A673 (cell line): ENCODE data around the gene ANKK1.

Experiments
- EZH2 ChIP-seq: fragments of 200-600 bp; sonication (generic); IDR thresholded peaks from 2 replicates; pipeline ENCODE4 v1.6.1; 2017; ENCODE audit warnings: borderline replicate concordance, low read depth, mild to moderate bottlenecking, mixed read lengths, antibody characterized with exemption, low read length; ENCODE audit not compliant: poor library complexity, severe bottlenecking
- TF ChIP-seq, protein P1 (sequence below): fragments of 300-800, 200-600 bp; sonication (generic); conservative IDR thresholded peaks from 2 replicates; pipeline ENCODE4 v1.5.1; 2017; ENCODE audit warnings: low read depth, mild to moderate bottlenecking, antibody characterized with exemption, low read length, moderate library complexity, mixed read lengths

DNA sequence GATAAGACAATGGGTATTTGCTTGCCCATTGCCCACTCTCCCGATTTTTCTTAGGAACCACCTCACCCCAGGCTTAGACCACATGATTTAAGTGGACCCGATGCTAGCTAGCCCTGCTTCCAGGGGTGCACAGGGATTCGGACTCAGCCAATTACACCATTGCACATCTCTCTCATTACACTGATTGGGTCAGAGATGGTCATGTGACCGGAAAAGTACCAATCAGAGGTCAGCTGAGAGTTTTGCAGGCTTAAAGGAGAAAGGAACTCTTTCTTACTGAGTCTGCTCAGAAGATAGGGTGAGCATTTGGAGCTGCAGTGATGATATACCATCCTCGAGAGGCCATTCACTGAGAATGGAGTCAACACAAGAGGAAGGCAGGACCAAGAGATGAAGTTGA is 12.2 kb upstream of the ANKK1 start:
- TF ChIP-seq, protein P1, sequence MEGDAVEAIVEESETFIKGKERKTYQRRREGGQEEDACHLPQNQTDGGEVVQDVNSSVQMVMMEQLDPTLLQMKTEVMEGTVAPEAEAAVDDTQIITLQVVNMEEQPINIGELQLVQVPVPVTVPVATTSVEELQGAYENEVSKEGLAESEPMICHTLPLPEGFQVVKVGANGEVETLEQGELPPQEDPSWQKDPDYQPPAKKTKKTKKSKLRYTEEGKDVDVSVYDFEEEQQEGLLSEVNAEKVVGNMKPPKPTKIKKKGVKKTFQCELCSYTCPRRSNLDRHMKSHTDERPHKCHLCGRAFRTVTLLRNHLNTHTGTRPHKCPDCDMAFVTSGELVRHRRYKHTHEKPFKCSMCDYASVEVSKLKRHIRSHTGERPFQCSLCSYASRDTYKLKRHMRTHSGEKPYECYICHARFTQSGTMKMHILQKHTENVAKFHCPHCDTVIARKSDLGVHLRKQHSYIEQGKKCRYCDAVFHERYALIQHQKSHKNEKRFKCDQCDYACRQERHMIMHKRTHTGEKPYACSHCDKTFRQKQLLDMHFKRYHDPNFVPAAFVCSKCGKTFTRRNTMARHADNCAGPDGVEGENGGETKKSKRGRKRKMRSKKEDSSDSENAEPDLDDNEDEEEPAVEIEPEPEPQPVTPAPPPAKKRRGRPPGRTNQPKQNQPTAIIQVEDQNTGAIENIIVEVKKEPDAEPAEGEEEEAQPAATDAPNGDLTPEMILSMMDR: no peak
- no peak for TF ChIP-seq EZH2
